HCT116 (cell line): ENCODE data around the gene TACC2. TPM values are rescaled to one million over a fixed set of nuclear protein-coding genes. Genes with fewer than 3 reads are reported as not detected.

ENCODE experiments used
- ATAC-seq: fragments of 200-7000 bp; cut with Tn5 transposase; 2 replicates; pipeline ENCODE4 v1.9.1; 2020; ENCODE audit warnings: mild to moderate bottlenecking, moderate library complexity
- BruUV-seq: library from RNA; stranded (reverse); fragments of 400-500 nt; replicated peaks from 2 replicates; lab custom pipeline; 2021; lab: Mats Ljungman, UMichigan
- CTCF ChIA-PET: fragments of 300-600 bp; sonication (Branson Sonifier 250); formaldehyde crosslinking; loops from one replicate; lab custom pipeline; 2021; ENCODE audit warnings: antibody characterized with exemption; lab: Charles Lee
- POLR2A ChIA-PET: fragments of 300-600, 350-600 bp; sonication (Branson Sonifier 250); formaldehyde crosslinking; loops from one replicate; lab custom pipeline; 2021; ENCODE audit warnings: antibody characterized with exemption; lab: Charles Lee
- RAD21 ChIA-PET, 2 experiments: fragments of 300-600 bp; sonication (Branson Sonifier 250); formaldehyde crosslinking; loops; one replicate each; lab custom pipeline; 2023; ENCODE audit warnings: low total read pairs in 2 of 2; ENCODE audit not compliant: uncharacterized antibody in 2 of 2, unreplicated experiment in 2 of 2, low non-redundant PET in 1 of 2; lab: Charles Lee
- DNase-seq: peaks from one replicate; pipeline ENCODE4 v3.0.0-alpha.2; 2010; ENCODE audit warnings: low read depth, low spot score
- H2AFZ ChIP-seq: fragments of 200-600 bp; shearing (Covaris generic), sonication (generic); 2 replicates; pipeline ENCODE4 v1.6.1; 2017; ENCODE audit warnings: low read depth, mixed run types, mixed read lengths, antibody characterized with exemption, low read length; ENCODE audit not compliant: poor library complexity, severe bottlenecking
- H3K27ac ChIP-seq: 2 replicates; pipeline ENCODE4 v1.5.1; 2012; ENCODE audit warnings: low read depth, low read length
- H3K27me3 ChIP-seq: fragments of 200-600 bp; sonication (generic); 2 replicates; pipeline ENCODE4 v1.6.1; 2016; ENCODE audit warnings: mixed run types, low read length, mixed read lengths; ENCODE audit not compliant: insufficient read depth
- H3K36me3 ChIP-seq, 2 experiments: fragments of 200-500 bp in 1 of 2; fragments of 200-600 bp in 1 of 2; sonication (Bioruptor generic) in 1 of 2; sonication (generic) in 1 of 2; 2 replicates each; pipeline versions ENCODE4 v1.5.1 to v1.6.1; 2014 to 2016; ENCODE audit warnings: low read length in 2 of 2, inconsistent platforms in 1 of 2, mixed read lengths in 1 of 2, mixed run types in 1 of 2; ENCODE audit not compliant: insufficient read depth in 2 of 2, control insufficient read depth in 1 of 2
- H3K4me1 ChIP-seq, 2 experiments: fragments of 200-600 bp in 1 of 2; sonication (generic) in 1 of 2; 2 replicates each; pipeline versions ENCODE4 v1.5.1 to v1.6.1; 2012 to 2017; ENCODE audit warnings: low read length in 2 of 2, inconsistent platforms in 1 of 2, mild to moderate bottlenecking in 1 of 2, mixed read lengths in 1 of 2, mixed run types in 1 of 2, moderate library complexity in 1 of 2; ENCODE audit not compliant: insufficient read depth in 2 of 2, control insufficient read depth in 1 of 2
- H3K4me2 ChIP-seq: fragments of 200-600 bp; sonication (generic); 2 replicates; pipeline ENCODE4 v1.6.1; 2017; ENCODE audit warnings: mixed run types, low read length, mixed read lengths
- H3K4me3 ChIP-seq, 2 experiments: fragments of 200-600 bp in 1 of 2; sonication (generic) in 1 of 2; replicated peaks in 1 of 2; 2 replicates each; pipeline ENCODE4 v1.5.1; 2011 to 2016; ENCODE audit warnings: low read length in 2 of 2, control low read depth in 1 of 2, low read depth in 1 of 2, mild to moderate bottlenecking in 1 of 2, mixed read lengths in 1 of 2, mixed run types in 1 of 2
- H3K79me2 ChIP-seq: fragments of 200-600 bp; sonication (generic); 2 replicates; pipeline ENCODE4 v1.6.1; 2017; ENCODE audit warnings: mild to moderate bottlenecking, mixed run types, low read length, moderate library complexity, mixed read lengths; ENCODE audit not compliant: insufficient read depth
- H3K9ac ChIP-seq: fragments of 200-600 bp; sonication (generic); 2 replicates; pipeline ENCODE4 v1.6.1; 2016; ENCODE audit warnings: low read length, mixed read lengths
- H3K9me2 ChIP-seq: fragments of 200-600 bp; sonication (generic), shearing (Covaris generic); 2 replicates; pipeline ENCODE4 v1.6.1; 2017; ENCODE audit warnings: mixed run types, mild to moderate bottlenecking, moderate library complexity; ENCODE audit not compliant: insufficient read depth
- H3K9me3 ChIP-seq, 2 experiments: fragments of 200-500 bp in 1 of 2; fragments of 200-600 bp in 1 of 2; sonication (Bioruptor generic) in 1 of 2; sonication (generic) in 1 of 2; 2 replicates each; pipeline ENCODE4 v1.6.1; 2014 to 2017; ENCODE audit warnings: low read length in 2 of 2, mixed read lengths in 2 of 2, inconsistent platforms in 1 of 2, low read depth in 1 of 2, mild to moderate bottlenecking in 1 of 2, mixed run types in 1 of 2, moderate library complexity in 1 of 2; ENCODE audit not compliant: control insufficient read depth in 1 of 2, insufficient read depth in 1 of 2
- H4K20me1 ChIP-seq: fragments of 200-600 bp; sonication (generic), shearing (Covaris generic); 2 replicates; pipeline ENCODE4 v1.6.1; 2017; ENCODE audit warnings: mixed run types, mild to moderate bottlenecking, moderate library complexity; ENCODE audit not compliant: insufficient read depth
- ATF3 ChIP-seq: IDR thresholded peaks from 2 replicates; pipeline ENCODE4 v1.6.1; 2012
- CBX3 ChIP-seq: IDR thresholded peaks from 2 replicates; pipeline ENCODE4 v1.6.1; 2012; ENCODE audit warnings: low read depth
- CEBPB ChIP-seq: IDR thresholded peaks from 2 replicates; pipeline ENCODE4 v1.6.1; 2012; ENCODE audit warnings: low read depth
- CTCF ChIP-seq, 3 experiments: fragments of 200-600 bp in 1 of 3; sonication (generic) in 1 of 3; IDR thresholded peaks in 2 of 3; conservative IDR thresholded peaks in 1 of 3; 2 replicates each; pipeline ENCODE4 v1.5.1; 2012 to 2017; ENCODE audit warnings: low read depth in 2 of 3, low read length in 2 of 3, antibody characterized with exemption in 1 of 3, borderline replicate concordance in 1 of 3, control low read depth in 1 of 3, mild to moderate bottlenecking in 1 of 3, mixed read lengths in 1 of 3, mixed run types in 1 of 3, moderate library complexity in 1 of 3; ENCODE audit not compliant: insufficient read depth in 1 of 3
- JUND ChIP-seq: IDR thresholded peaks from 2 replicates; pipeline ENCODE4 v1.6.1; 2012
- MAX ChIP-seq: IDR thresholded peaks from 2 replicates; pipeline ENCODE4 v1.6.1; 2012
- POLR2AphosphoS5 ChIP-seq: IDR thresholded peaks from 2 replicates; pipeline ENCODE4 v1.6.1; 2011; ENCODE audit warnings: mild to moderate bottlenecking, low read depth, low read length, moderate library complexity
- RAD21 ChIP-seq: IDR thresholded peaks from 2 replicates; pipeline ENCODE4 v1.6.1; 2012; ENCODE audit warnings: low read depth, mild to moderate bottlenecking
- SIN3A ChIP-seq: IDR thresholded peaks from 2 replicates; pipeline ENCODE4 v1.6.1; 2012; ENCODE audit warnings: low read depth
- SRF ChIP-seq: IDR thresholded peaks from 2 replicates; pipeline ENCODE4 v1.6.1; 2012; ENCODE audit warnings: low read depth
- ZBTB33 ChIP-seq: IDR thresholded peaks from 2 replicates; pipeline ENCODE4 v1.6.1; 2011; ENCODE audit warnings: mild to moderate bottlenecking, low read length, moderate library complexity; ENCODE audit not compliant: insufficient replicate concordance; ENCODE audit errors: extremely low read depth
- ZFX ChIP-seq: fragments of 450-650 bp; IDR thresholded peaks from 2 replicates; pipeline ENCODE4 v1.6.1; 2017
- ZNF274 ChIP-seq: fragments of 200-500 bp; sonication (Bioruptor generic); IDR thresholded peaks from 2 replicates; pipeline ENCODE4 v1.6.1; 2014; ENCODE audit warnings: mild to moderate bottlenecking, low read depth, low read length, inconsistent platforms
- intact Hi-C: fragments of 100-400 bp; cut with micrococcal nuclease; formaldehyde crosslinking; loops from 2 replicates; pipeline ENCODE4 v1.10.0; 2022
- total RNA-seq: library from RNA; stranded (reverse); gene quantifications from one replicate; pipeline ENCODE4 v1.2.1, GENCODE V29; 2021; ENCODE audit not compliant: unreplicated experiment

Gene TACC2
- total RNA-seq, 1 experiment from 2014 or later = 38.6 TPM

- no TSS peak for BruUV-seq
Observed at GRCh38 chr10:122186816-122187810, 198.2 kb downstream of the TACC2 start.

More at GRCh38 chr10:122186816-122187810, 198.2 kb downstream of the TACC2 start:
- Histone ChIP-seq H3K4me3 (no peak overlapping the region), H3K4me2 (no peak overlapping the region), H3K9me3 (no peaks in the 10 kb centered on the region), H2AFZ (no peak overlapping the region), H3K36me3 (no peaks in the 10 kb centered on the region), H3K79me2 (no peaks in the 10 kb centered on the region), H4K20me1 (no peaks in the 10 kb centered on the region), H3K4me1 (peaks cover 17 to 23% of the 10 kb centered on the region in 2 experiments)
- ChIA-PET RAD21 (no interaction called here), POLR2A (no interaction called here)
- ATAC-seq = no peak
- intact Hi-C loops = no loop called here
- TF ChIP-seq RAD21 (no peak), MAX (no peak), ATF3 (no peak), CEBPB (no peak), ZBTB33 (no peak), ZFX (no peak), SRF (no peak), CTCF (IDR thresholded peaks at IDR 0.05 in 2 of 3, conservative IDR thresholded peaks at IDR 0.05 in 1 of 3; ENCODE audit: borderline replicate concordance in 1 of 3, insufficient read depth in 1 of 3, low read depth in 2 of 3, low read length in 2 of 3) (no peak), CBX3 (no peak), JUND (no peak), POLR2AphosphoS5 (no peak), ZNF274 (no peak), SIN3A (no peak)
- TF ChIP-seq, all 23 proteins: peak for 0
- CTCF ChIA-PET = no interaction called here
- Histone ChIP-seq H3K27me3 (no peaks in the 10 kb centered on the region), H3K27ac (no peak overlapping the region), H3K9me2 (no peaks in the 10 kb centered on the region), H3K9ac (no peak overlapping the region)
- DNase-seq = no peak
